Tibial artery (tissue), 4 donors: ENCODE results near the gene BHLHA15.
A peak's percentile ranks its signal among the peaks of the same experiment; 100 is the strongest.

Experiments used
- DNase-seq, 2 donors: peaks; one replicate each; pipeline ENCODE4 v3.0.0-alpha.2; 2019
- H3K27ac ChIP-seq, 2 donors: fragments of 200-600 bp; sonication (generic) in 1 of 2; 1 replicate in 1 of 2; 2 replicates in 1 of 2; pipeline ENCODE4 v1.5.1; 2018 to 2019; ENCODE audit warnings: mild to moderate bottlenecking in 1 of 2
- H3K27me3 ChIP-seq, 2 donors: fragments of 200-600 bp; sonication (generic) in 1 of 2; one replicate each; pipeline versions ENCODE4 v1.5.1 to v1.6.0; 2016 to 2019
- H3K36me3 ChIP-seq, 3 donors: fragments of 200-600 bp; sonication (generic) in 2 of 3; one replicate each; pipeline ENCODE4 v1.5.1; 2016 to 2019; ENCODE audit warnings: mild to moderate bottlenecking in 2 of 3
- H3K4me1 ChIP-seq, 4 donors: fragments of 200-600 bp; sonication (generic) in 2 of 4; 1 replicate in 3 of 4; 2 replicates in 1 of 4; pipeline ENCODE4 v1.5.1; 2016 to 2019
- H3K4me3 ChIP-seq, 2 donors: fragments of 200-600 bp; sonication (generic) in 1 of 2; 1 replicate in 1 of 2; 2 replicates in 1 of 2; pipeline ENCODE4 v1.5.1; 2018 to 2019; ENCODE audit warnings: mild to moderate bottlenecking in 2 of 2
- H3K9me3 ChIP-seq, 3 donors: fragments of 200-600 bp; sonication (generic) in 1 of 3; one replicate each; pipeline ENCODE4 v1.5.1; 2016 to 2019
- CTCF ChIP-seq, 2 experiments: fragments of 200-600 bp in 1 of 2; fragments of 450-650 bp in 1 of 2; IDR thresholded peaks; one replicate each; pipeline ENCODE4 v1.5.1; 2017 to 2019; ENCODE audit warnings: antibody characterized with exemption in 2 of 2, mild to moderate bottlenecking in 1 of 2, moderate library complexity in 1 of 2
- intact Hi-C: fragments of 100-400 bp; cut with DNase I; formaldehyde crosslinking; loops from one replicate; pipeline ENCODE4 v1.15.0; 2023; ENCODE audit warnings: low total_unique reads

BHLHA15 gene

GRCh38 chr7:98178762-98179490 is 32.3 kb upstream of the BHLHA15 start:
- Histone ChIP-seq H3K36me3 (peaks cover 0 to 32% (median 22%) of the 10 kb centered on the region in 3 donors), H3K4me1 (peaks cover 0 to 4% (median 0%) of the 10 kb centered on the region in 4 donors), H3K27me3 (no peaks in the 10 kb centered on the region), H3K27ac (no peak overlapping the region), H3K4me3 (no peak overlapping the region), H3K9me3 (no peaks in the 10 kb centered on the region)
- intact Hi-C loops, result no loop called here
- no peak for DNase-seq
- no peak for TF ChIP-seq CTCF (IDR thresholded peaks at IDR 0.05)

- Histone ChIP-seq H3K36me3 (peaks cover 0 to 18% (median 12%) of the 10 kb centered on the region in 3 donors), H3K27me3 (no peaks in the 10 kb centered on the region), H3K27ac (no peak overlapping the region), H3K9me3 (no peaks in the 10 kb centered on the region), H3K4me3 (no peak overlapping the region), H3K4me1 (peaks cover 0 to 4% (median 1%) of the 10 kb centered on the region in 4 donors)
- no peak for DNase-seq
- no peak for TF ChIP-seq CTCF (IDR thresholded peaks at IDR 0.05)
- intact Hi-C loops, result no loop called here
Measured at GRCh38 chr7:98180751-98181150, 30.5 kb upstream of the BHLHA15 start.

GRCh38 chr7:98185101-98185500 is 26.1 kb upstream of the BHLHA15 start:
- Histone ChIP-seq H3K36me3 (peaks cover under 1 to 12% (median 8%) of the 10 kb centered on the region in 3 donors), H3K27ac (peak overlapping the region in 1 of 2 donors; percentile 86), H3K4me3 (no peak overlapping the region), H3K27me3 (no peaks in the 10 kb centered on the region), H3K9me3 (no peaks in the 10 kb centered on the region), H3K4me1 (peaks cover 0 to 19% (median 4%) of the 10 kb centered on the region in 4 donors)
- intact Hi-C loops, result no loop called here
- TF ChIP-seq CTCF (IDR thresholded peaks at IDR 0.05), result no peak
- no peak for DNase-seq

GRCh38 chr7:98186452-98187137 is 24.6 kb upstream of the BHLHA15 start:
- Histone ChIP-seq H3K27ac (peak overlapping the region; percentile 70 to 86), H3K27me3 (no peaks in the 10 kb centered on the region), H3K36me3 (peaks cover 6 to 26% (median 15%) of the 10 kb centered on the region in 3 donors), H3K9me3 (no peaks in the 10 kb centered on the region), H3K4me1 (peaks cover 0 to 19% (median 4%) of the 10 kb centered on the region in 4 donors), H3K4me3 (no peak overlapping the region)
- intact Hi-C loops, result no loop called here
- TF ChIP-seq CTCF (IDR thresholded peaks at IDR 0.05), result no peak
- DNase-seq, result no peak

GRCh38 chr7:98187138-98187502 is 24.1 kb upstream of the BHLHA15 start:
- H3K36me3 ChIP-seq, result peaks cover 11 to 31% (median 19%) of the 10 kb centered on the region in 3 donors
- no peak overlapping the region for H3K4me3 ChIP-seq
- peaks cover 0 to 19% (median 4%) of the 10 kb centered on the region in 4 donors for H3K4me1 ChIP-seq
- H3K27ac ChIP-seq, result peak overlapping the region; percentile 70 to 86
- DNase-seq, result no peak
- no peaks in the 10 kb centered on the region for H3K27me3 ChIP-seq
- H3K9me3 ChIP-seq, result no peaks in the 10 kb centered on the region
- intact Hi-C loops, result no loop called here
- TF ChIP-seq CTCF (IDR thresholded peaks at IDR 0.05), result no peak
